GM21447 (cell line): Measurements from ENCODE around the gene TRPM7.
"Not testable (repeated sequence)": the region's sequence is repeated elsewhere in the genome, so short reads cannot be mapped to it uniquely, and the experiment has no call there.

Source experiments
- ATAC-seq: cut with Tn5 transposase; IDR thresholded peaks from one replicate; pipeline ENCODE4 v1.9.1; 2021; ENCODE audit not compliant: unreplicated experiment

Gene TRPM7, protein sequence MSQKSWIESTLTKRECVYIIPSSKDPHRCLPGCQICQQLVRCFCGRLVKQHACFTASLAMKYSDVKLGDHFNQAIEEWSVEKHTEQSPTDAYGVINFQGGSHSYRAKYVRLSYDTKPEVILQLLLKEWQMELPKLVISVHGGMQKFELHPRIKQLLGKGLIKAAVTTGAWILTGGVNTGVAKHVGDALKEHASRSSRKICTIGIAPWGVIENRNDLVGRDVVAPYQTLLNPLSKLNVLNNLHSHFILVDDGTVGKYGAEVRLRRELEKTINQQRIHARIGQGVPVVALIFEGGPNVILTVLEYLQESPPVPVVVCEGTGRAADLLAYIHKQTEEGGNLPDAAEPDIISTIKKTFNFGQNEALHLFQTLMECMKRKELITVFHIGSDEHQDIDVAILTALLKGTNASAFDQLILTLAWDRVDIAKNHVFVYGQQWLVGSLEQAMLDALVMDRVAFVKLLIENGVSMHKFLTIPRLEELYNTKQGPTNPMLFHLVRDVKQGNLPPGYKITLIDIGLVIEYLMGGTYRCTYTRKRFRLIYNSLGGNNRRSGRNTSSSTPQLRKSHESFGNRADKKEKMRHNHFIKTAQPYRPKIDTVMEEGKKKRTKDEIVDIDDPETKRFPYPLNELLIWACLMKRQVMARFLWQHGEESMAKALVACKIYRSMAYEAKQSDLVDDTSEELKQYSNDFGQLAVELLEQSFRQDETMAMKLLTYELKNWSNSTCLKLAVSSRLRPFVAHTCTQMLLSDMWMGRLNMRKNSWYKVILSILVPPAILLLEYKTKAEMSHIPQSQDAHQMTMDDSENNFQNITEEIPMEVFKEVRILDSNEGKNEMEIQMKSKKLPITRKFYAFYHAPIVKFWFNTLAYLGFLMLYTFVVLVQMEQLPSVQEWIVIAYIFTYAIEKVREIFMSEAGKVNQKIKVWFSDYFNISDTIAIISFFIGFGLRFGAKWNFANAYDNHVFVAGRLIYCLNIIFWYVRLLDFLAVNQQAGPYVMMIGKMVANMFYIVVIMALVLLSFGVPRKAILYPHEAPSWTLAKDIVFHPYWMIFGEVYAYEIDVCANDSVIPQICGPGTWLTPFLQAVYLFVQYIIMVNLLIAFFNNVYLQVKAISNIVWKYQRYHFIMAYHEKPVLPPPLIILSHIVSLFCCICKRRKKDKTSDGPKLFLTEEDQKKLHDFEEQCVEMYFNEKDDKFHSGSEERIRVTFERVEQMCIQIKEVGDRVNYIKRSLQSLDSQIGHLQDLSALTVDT (N-terminal part only)

DNA sequence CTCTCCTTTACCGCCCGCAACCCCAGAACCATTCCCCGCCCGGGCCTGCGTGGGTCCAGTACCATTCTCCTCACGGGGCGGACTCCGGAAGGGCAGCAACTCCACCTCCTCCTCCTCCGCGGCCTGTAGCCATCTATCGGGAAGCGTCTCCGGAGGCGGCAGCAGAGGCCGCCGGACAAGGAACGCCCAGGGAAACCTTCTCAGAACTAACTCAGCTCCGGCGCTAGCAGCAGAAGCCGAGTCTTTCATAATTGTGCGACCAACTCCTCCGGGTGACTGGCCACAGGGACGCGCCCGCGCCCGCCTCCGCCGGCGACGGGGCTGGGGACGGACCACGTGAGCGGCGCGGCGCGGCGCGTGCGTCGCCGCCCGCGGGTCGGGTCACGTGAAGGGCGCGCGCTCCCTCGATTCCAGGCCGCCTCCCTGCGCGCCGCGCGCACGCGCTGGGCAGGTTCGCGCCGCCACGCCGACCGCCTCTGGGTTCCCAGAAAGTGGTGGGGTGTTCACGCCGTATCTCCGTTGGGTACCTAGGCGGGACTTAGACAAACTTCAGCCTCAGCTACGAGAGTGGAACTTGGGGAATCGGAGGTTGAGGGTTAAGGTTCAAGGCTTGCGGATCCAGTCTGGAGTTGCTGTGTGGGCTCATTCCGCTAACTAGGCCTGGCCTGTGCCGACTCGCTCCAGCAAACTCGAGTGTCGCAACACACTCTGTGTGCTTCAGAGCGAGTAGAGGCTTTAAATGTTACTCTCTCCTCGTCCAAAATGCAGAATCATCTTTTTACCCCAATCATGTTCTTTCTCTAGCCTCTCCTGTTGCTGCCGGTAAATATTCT lies at the start of gene TRPM7:
TSS of gene TRPM7 (minus strand) at position 329 of the 833 bp plus-strand sequence. CDS start at position 65, 264 bp downstream.
- ATAC-seq = peak; percentile 75

DNA sequence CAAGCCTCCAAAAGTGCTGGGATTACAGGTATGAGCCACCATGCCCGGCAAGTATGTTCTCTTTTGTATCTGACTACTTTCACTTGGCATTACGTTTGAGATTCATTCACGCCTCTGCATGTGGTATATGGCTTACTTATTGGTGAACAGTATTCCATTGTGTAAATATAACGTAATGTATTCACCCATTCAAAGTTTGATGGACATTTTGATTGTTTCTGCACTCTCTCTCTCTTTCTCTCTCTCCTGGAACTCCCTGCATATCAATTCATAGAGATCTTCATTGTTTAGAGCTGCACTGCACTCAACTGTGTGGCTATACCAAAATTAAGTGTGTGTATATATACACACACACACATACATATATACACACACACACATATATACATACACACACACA lies 48.6 kb upstream of the TRPM7 start:
- ATAC-seq = no peak

DNA sequence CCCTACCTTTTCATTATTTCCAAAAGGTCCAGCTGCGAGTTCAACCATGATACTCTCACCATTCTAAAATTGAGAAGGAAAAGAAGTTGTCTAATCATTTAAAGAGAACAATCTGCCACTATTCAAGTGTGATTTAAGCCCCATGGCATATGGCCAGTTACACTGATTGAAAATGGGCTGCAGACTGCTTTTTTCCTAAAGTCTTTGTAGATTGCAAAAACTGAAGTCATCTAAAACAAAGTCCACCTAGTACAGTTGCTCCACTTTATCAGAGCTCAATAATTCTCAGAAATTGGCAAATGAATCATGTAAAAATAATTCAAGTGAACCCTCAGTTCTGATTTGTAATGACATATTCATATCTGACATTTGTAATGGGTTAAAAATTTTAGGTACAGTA lies 39.7 kb upstream of the TRPM7 start:
- ATAC-seq = no peak

DNA sequence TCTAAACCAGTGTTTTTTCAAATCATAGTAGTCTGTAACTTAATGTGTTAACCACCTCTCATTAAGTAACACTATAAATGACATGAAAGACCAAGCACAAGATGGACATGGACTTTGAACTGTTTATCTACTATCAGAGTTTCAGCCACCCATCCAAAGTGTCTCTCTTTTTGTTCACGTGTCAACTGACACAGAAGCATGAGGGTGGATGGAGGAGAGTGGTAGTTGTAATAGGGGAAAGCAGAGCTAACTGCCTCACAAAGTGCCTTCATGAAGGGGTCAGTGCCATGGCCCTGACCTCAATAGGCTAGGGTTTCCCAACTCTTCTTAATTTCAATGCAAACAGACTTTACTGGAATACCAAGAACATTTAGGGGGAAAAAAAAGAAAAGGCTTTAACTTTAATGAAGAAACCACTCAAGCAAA lies 32.1 kb upstream of the TRPM7 start:
- ATAC-seq = no peak

DNA sequence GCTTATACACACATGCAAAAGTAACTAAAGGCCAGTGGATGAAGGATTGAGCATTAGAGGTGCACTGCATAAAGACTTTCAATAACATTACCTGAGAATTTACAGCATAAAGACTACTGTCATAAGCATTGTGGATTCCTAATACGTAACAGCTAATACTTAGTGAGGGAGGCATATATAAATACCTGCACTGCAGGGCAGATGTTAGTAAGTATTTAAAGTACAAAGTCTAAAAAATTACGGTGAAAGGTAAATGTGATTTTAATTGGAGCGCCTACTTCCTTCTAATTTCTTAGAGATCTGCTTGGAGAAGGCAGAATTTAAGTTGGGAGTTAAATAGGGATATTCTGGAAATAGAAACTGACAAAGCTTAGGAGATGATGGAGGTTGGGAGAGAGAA lies 25.4 kb upstream of the TRPM7 start:
- ATAC-seq = no peak

DNA sequence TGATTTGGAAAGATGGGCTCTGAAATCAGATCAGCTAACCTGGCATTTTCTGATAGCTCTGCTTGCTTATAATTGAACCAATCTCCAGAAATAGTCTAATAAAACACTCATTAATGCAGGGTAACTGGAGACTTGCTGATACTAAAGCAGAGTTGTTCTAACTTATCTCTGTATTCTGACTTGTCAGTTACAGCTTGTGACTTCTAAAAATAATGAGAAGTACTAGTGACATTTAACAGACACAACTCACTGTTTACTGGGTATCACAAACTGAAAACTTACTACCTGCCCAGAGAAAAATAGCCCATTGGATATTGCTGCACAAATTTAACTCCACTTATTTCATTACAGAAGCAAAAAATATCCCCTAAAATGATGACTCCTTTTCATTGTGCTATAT lies 24.0 kb upstream of the TRPM7 start:
- no peak for ATAC-seq

DNA sequence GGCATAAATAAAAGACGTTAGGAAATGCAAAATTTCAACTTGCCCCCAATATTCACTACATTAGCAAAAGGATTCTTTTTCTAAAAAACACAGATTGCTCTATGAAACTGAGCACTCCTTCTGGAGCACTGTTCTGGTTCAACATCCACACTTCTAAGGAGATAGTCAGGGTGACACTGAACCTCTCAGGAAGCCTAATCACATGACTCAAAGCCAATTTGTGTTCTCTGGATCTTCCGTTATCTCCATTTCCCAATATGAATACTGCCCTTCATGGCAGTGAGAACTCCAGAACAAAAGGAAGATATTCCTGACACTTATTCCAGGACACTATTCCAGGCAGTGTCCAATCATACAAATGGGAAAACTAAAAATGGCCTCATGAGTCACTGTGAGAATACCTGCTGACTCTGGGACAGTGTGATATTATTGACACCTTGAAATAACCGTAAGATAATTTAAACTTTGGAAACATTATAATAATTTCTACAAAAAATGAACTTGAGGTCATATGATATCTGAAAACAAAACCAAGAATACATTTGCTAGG lies 21.4 kb upstream of the TRPM7 start:
- no peak for ATAC-seq

DNA sequence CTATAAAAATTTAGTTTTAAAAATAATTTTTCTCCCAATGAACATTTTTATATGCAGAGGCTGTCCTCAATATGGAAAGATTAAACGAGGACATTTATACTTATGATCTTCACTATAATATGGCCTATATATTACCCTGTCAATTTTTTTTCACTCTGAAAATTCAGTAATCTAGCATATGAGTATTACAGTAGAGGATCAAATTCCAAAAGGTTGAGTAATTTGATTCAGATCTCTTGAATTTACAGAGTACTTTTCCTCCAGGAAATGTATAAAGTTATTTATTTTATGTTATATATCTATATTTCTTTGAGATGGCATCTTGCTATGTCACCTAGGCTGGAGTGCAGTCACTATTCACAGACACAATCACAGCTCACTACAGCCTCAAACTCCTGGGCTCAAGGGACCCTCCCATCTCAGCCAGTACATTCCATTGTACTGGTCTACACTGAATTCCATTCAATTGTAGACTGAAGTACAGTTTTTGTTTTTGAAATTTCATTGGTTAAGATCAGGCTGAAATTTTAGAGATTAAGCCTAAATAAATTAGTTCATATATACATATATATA lies 16.3 kb upstream of the TRPM7 start:
- ATAC-seq = no peak

DNA sequence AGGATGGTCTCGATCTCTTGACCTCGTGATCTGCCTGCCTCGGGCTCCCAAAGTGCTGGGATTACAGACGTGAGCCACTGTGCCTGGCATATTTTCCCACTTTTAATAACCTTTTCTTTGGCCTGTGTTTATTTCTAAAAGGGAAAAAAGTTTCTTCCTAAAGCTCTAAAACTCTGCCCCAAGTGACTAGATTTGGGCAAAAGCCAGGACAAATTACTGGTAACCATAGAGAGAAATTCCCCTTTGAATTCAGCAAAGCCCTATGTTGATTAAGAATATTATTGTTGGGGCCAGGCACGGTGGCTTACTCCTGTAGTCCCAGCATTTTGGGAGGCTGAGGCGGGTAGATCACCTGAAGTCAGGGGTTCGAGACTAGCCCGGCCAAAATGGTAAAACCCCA lies 11.5 kb upstream of the TRPM7 start:
- no peak for ATAC-seq

DNA sequence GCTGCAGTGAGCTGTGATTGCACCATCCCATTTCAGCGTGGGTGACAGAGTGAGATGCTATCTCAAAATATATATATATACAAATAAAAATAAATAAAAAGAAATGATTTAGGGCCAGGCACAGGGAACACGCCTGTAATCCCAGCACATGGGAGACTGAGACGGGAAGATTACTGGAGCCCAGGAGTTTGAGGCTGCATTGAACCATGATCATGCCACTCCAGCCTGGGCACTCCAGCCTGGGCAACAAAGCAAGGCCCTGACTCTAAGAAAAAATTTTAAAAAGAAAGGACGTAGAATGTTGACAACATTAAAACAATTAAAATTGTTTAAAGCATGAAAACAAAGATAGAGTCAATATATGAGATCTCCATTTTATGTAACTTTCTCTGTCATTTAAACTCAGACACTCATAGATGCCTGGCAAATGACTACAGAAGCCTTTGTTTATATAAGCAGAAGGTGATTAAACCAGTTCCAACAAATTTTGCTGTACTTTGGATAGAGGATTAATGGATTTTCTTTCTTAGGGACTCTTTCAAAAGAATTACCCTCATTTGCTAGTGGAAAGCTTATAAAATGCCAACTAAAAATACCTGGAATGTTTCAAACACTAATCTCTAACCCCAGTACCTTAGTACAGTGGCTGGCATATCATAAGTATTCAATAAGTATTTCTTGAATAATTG lies 10.7 kb upstream of the TRPM7 start:
- ATAC-seq = no peak

DNA sequence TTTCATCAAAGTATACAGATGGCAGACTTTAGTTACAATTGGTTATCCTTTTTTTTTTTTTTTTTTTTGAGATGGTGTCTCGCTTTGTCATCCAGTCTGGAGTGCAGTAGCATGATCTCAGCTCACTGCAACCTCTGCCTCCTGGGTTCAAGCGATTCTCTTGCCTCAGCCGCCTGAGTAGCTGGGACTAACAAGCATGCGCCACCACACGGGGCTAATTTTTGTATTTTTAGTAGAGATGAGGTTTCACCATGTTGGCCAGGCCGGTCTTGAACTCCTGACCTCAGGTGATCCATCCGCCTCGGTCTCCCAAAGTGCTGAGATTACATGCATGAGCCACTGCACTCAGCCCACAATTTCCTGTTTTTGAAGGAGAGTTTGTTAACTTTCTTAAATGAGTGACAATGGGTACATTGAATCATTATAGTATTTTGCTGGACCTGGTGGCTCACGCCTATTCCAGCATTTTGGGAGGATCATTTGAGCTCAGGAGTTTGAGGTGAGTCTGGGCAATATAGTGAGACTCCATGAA lies 8.1 kb upstream of the TRPM7 start:
- not testable (repeated sequence) for ATAC-seq

DNA sequence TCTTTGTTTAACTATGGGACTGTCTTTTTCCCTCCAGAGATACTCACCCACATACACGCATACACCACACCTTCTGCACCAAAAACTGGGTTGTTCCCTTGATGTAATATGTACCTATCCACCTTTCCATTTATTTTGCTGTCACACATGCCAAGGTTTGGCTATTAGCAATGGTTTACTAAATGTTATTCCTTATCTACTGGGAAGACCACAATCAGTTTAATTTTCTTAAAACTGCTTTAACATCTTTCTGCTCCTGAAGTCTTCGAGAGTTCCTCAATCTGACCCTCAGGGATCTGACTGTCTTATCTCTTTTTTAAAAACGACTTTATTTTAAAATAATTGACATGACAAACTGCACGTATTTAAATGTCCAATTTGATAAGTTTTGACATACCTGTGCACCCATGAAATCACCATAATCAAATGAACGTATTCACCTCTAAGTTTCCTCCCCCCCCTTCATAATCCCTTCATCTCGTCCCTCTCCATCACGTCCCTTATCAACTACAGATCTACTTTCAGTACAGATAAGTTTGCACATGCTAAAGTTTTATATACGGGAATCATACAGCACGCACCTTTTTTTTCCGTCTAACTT lies 805 bp upstream of the TRPM7 start:
- no peak for ATAC-seq

DNA sequence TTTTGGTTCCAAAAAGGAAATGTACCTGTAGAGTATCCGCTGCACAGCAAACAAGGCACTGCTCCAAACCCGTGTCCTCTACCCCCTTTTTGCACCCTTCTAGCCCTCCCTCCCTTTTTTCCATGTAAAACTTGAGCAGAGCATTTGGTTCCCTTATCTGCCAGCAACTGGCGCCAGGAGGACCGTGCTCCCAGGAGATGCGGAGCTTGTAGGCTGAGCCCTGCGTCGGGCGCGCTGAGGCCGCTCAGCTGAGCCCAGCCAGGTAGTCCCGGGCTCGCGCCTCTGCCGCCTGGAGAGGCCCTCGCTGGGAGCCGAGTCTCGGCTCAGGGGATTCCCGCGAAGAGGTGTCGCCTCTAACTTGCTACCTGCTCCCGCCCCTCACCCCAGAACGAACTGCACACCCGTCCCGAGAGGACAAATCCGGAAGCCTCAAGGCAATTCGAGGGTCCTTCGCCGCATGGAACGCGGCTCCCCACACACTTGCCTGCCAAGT lies 575 bp downstream of the TRPM7 start:
- ATAC-seq = peak; percentile 56

DNA sequence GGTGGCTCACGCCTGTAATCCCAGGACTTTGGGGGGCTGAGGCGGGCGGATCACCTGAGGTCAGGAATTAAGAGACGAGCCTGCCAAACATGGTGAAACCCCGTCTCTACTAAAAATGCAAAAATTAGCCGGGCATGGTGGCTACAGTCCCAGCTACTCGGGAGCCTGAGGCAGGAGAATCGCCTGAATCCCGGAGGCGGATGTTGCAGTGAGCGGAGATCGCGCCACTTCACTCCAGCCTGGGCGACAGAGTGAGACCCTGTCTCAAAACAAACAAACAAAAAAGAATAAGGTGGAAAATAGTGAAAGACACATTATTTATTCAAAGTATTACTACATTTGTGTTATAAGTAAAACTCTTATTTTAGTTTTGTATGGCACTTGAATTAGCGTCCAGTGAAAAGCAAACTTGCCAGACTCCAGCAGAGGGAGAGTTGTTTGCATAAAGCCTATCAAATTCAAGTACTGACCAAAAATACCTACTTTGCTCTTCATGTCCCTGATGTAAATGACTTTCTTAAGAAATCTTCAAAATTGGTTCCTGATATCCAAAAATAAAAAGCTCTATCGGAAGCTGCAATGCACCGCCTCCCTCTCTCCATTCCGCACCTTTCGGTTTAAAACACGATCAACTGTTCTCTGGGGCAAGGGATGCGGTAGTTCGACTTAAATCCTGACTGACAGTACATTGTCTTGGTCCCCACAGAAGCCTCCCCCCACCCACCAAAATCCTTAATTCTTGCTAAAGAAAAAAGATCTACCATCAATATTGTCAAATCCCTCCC lies 1.2 kb downstream of the TRPM7 start:
- no peak for ATAC-seq

DNA sequence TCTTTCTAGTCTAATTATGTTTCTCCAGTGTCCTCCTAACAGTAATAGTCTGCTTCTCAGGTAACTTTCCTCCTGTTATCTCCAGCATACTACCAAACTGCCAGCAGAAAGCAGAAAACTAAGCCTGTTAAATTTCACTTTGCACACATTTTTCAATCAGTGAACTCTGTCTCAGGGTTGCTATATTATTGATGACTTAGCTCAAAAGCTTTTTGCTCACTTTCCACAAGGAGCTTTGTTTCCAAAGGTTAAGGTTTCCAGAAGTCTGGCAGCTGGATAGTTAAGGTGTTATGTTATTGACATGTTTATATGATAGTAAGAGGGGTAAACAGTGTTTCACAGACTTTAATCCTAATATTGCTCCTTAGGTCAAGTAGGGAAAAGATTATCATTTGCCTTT lies 5.1 kb downstream of the TRPM7 start:
- no peak for ATAC-seq

DNA sequence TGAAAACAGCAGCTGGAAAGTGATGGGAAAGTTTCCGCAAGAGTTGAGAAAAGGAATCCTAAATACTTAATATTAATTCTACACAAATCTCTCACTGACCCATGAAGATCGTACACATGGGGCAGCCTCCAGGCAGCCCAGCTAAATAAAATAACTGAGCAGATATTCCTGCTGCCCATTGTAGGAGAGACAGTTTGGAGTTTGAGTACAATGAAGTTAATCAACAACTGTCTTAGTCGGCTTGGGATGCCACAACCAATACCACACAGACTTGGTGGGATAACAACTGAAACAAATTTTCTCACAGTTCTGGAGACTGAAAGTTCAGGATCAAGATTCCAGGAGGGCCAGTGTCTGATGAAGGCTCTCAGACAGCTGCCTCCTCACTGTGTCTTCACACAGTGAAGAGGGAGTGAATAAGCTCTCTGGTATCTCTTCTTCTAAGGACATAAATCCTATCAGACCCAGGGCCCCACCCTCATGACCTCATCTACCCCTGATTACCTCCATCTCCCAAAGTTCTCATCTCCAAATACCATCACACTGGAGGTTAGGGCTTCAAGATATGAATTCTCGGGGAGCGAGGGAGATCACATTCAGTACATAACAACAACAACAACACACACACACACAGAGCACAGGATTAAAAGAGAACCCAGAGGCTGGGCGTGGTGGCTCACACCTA lies 9.7 kb downstream of the TRPM7 start:
- ATAC-seq = no peak

DNA sequence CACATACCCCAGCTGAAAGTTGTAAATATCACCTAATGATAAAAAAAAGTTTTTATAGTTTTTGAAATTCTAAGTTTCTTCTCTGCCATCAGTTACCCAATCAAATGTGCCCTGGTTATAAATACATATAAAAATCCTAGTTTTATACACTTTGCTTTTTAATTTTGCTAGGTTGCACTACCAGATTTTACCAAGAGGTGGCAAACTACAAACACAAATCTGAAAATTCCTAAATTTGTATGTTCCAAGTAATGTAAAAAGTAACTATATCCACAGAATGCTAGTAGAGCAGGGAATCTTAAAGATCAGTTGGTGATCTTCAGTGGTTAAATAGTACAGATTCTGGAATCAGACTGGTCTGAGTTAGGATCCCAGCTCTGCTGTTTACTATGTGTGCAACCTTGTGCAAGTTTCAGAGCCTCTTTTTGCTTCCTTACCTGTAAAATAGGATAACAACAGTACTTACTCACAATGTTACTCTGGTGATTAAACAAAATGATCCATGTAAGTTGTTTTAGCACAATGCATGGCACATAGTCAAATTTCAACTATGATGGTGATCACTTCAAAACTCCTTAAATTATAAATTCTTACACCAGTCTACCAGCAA lies 11.0 kb downstream of the TRPM7 start:
- no peak for ATAC-seq
